Measurements from ENCODE around the gene CCND1.
"Not testable (repeated sequence)": the region's sequence is repeated elsewhere in the genome, so short reads cannot be mapped to it uniquely, and the experiment has no call there.

Gene CCND1

GRCh38 chr11:69692422-69692821 is 51.5 kb downstream of the CCND1 start:
- no peak for DNase-seq (ENCODE audit: low read depth)

GRCh38 chr11:69694781-69695180 is 53.8 kb downstream of the CCND1 start:
- DNase-seq (ENCODE audit: low read depth) = no peak

GRCh38 chr11:69695581-69695980 is 54.6 kb downstream of the CCND1 start:
- DNase-seq (ENCODE audit: low read depth) = no peak

GRCh38 chr11:69695995-69696394 is 55.0 kb downstream of the CCND1 start:
- DNase-seq (ENCODE audit: low read depth) = not testable (repeated sequence)

- DNase-seq (ENCODE audit: low read depth) = no peak
These were observed 56.0 kb downstream of the CCND1 start for GRCh38 chr11:69696749-69697468.

GRCh38 chr11:69697469-69697843 is 56.5 kb downstream of the CCND1 start:
- DNase-seq (ENCODE audit: low read depth) = no peak

- DNase-seq (ENCODE audit: low read depth) = no peak
These were observed 56.9 kb downstream of the CCND1 start for GRCh38 chr11:69697861-69698260.

GRCh38 chr11:69698362-69698761 is 57.4 kb downstream of the CCND1 start:
- no peak for DNase-seq (ENCODE audit: low read depth)

- no peak for DNase-seq (ENCODE audit: low read depth)
These were observed 58.3 kb downstream of the CCND1 start for GRCh38 chr11:69699213-69699612.

GRCh38 chr11:69700278-69701140 is 59.6 kb downstream of the CCND1 start:
- DNase-seq (ENCODE audit: low read depth) = no peak

- DNase-seq (ENCODE audit: low read depth) = no peak
These were observed 61.3 kb downstream of the CCND1 start for GRCh38 chr11:69702239-69702691.

- no peak for DNase-seq (ENCODE audit: low read depth)
These were observed 62.0 kb downstream of the CCND1 start for GRCh38 chr11:69702769-69703452.

GRCh38 chr11:69703453-69703767 is 62.5 kb downstream of the CCND1 start:
- DNase-seq (ENCODE audit: low read depth) = no peak

Measured in stimulated activated CD8-positive, alpha-beta memory T cell treated with anti-CD3 and anti-CD28 coated beads, Interleukin-15, amount 100 ng/mL, for 1 hour (primary cell).